Lower leg skin (tissue), 3 donors: ENCODE results near the gene CMTM1.
A peak's percentile ranks its signal among the peaks of the same experiment; 100 is the strongest.

Source experiments
- POLR2A ChIP-seq, 2 donors: fragments of 450-650 bp; IDR thresholded peaks; one replicate each; pipeline ENCODE4 v1.6.1; 2016 to 2017; ENCODE audit warnings: antibody characterized with exemption in 2 of 2, mild to moderate bottlenecking in 1 of 2, moderate library complexity in 1 of 2
- TF ChIP-seq, protein P1 (sequence below), 3 donors: fragments of 450-650 bp; IDR thresholded peaks; one replicate each; pipeline ENCODE4 v1.5.1; 2016; ENCODE audit warnings: antibody characterized with exemption in 3 of 3, mild to moderate bottlenecking in 3 of 3, moderate library complexity in 2 of 3

- TF ChIP-seq, protein P1, sequence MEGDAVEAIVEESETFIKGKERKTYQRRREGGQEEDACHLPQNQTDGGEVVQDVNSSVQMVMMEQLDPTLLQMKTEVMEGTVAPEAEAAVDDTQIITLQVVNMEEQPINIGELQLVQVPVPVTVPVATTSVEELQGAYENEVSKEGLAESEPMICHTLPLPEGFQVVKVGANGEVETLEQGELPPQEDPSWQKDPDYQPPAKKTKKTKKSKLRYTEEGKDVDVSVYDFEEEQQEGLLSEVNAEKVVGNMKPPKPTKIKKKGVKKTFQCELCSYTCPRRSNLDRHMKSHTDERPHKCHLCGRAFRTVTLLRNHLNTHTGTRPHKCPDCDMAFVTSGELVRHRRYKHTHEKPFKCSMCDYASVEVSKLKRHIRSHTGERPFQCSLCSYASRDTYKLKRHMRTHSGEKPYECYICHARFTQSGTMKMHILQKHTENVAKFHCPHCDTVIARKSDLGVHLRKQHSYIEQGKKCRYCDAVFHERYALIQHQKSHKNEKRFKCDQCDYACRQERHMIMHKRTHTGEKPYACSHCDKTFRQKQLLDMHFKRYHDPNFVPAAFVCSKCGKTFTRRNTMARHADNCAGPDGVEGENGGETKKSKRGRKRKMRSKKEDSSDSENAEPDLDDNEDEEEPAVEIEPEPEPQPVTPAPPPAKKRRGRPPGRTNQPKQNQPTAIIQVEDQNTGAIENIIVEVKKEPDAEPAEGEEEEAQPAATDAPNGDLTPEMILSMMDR (IDR thresholded peaks at IDR 0.05), result peak in 1 of 3 donors; percentile 30
- TF ChIP-seq POLR2A (IDR thresholded peaks at IDR 0.05), result no peak
Measured at GRCh38 chr16:66588981-66589713, 22.9 kb downstream of the CMTM1 start.
